Retina (tissue), 1 donor: ENCODE data around the gene CHCHD3.
A peak's percentile ranks its signal among the peaks of the same experiment; 100 is the strongest.

ENCODE experiments used
- DNase-seq: peaks from one replicate; pipeline ENCODE4 v3.0.0-alpha.2; 2016

Gene CHCHD3

DNA sequence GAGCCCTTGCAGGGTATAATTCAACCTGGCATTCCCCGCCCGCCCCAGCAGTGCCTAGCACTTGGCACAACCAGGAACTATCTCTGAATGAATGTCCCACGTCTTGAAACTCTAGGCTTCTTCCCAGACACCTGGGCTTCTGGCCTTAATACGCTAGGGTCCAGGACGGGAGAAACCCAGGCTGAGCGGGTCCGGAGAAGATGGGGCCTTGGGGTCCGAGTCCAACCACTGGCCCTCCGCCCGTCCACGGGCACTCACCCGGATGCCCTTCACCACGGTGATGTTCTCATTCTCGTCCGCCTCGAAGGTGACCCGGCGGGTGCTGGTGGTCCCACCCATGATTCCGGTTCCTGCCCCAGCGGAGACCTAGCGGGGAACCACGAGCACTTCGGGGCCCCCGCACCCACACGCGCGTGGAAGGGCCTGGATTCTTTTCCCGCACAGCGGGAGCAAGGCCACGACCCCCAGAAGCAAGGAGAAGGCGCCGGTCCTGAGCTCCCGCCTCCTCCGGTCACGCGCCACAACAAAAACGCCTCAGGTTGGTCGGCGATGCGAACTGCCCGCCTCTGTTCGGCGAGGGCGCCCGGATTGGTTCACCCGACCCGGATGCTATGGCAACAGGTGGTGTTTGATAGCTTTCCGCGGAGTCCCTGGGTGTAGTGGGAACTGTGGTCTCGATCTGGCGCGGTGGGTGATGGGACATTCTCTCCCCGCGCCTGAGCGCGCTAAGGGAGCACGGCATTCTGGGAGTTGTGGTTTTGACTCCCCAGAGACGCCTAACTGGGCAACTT is at the start of gene CHCHD3:
Gene CHCHD3 (minus strand): TSS at position 492 of the 791 bp plus-strand sequence. CDS start 153 bp downstream, at position 339.
- DNase-seq: peak; percentile 95

DNA sequence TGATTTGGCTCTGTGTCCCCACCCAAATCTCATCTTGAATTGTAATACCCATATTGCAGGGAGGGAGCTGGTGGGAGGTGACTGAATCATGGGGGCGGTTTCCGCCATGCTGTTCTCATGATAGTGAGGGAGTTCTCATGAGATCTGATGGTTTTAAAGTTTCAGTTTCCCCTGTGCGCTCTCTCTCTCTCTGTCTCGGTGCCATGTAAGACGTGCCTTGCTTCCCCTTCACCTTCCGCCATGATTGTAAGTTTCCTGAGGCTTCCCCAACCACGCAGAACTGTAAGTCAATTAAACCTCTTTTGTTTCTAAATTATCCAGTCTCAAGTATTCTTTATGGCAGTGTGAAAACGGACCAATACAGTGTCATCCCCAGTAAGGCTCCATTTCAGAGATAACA is 48.3 kb upstream of the CHCHD3 start:
- DNase-seq: no peak

DNA sequence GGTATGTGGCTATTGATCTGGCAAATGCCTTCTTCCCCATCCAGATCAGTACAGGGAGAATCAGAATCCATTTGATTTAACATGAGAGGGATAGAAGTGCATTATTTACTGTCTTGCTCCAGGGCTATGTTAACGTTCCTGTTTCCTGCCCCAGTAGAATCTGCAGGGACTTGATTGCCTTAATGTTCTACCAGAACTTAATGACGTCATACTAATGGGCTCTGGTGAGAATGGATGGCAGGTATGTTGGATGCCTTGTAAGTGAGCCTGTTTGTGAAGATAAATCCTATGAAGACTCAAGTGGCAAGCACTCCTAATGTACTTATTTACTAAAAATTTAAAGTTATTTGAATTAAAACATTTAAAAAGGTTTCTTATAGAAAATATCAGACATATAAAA is 44.5 kb upstream of the CHCHD3 start:
- DNase-seq: no peak

DNA sequence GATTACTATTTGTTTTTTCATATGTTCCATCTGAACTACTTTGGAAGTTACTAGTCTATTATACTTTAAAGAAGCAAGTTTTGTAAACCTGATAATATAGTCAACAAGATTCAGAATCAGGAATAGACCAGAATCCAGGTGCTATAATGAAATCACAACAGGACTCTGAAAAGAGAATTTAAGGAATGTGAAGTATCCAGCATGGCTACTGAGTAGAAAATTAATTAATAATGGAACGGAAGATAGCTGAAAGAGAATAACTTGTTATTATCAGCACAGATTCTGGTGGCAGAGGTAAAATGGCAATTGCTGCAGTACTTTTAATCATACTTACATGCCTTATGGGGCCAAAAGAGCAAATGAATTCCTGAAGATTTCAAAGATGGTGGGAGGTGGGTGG is 43.1 kb upstream of the CHCHD3 start:
- no peak for DNase-seq

DNA sequence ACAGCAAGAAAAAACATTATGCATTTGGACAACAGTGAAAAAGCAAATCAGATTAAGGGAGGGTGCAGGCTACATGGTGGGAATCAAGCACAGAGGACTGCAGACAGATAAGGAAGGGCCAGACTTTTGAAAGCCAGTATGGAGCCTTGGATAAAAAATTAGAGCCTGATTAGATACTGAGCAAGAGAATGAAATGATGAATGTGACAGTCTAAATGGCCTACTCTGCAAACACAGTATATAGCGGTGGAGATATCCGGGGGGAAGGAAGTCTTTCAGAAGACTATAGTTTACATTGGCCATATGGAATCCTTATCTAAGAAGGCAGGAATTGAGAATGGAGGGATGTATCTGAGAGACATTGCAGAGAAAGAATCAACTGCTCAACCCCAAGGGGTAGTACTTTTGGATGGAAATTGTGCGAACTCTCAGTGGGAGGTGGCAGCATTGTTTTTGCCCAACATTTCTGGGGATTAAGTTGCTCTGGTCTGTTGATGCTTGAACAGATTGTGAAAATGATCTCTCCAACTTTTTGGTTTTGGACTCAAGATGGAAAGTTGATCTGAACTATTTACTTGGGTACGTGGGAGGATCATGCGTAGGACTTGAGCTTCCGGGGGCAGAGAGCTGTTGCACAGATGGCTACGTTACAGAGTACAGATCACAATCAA is 39.4 kb upstream of the CHCHD3 start:
- no peak for DNase-seq

DNA sequence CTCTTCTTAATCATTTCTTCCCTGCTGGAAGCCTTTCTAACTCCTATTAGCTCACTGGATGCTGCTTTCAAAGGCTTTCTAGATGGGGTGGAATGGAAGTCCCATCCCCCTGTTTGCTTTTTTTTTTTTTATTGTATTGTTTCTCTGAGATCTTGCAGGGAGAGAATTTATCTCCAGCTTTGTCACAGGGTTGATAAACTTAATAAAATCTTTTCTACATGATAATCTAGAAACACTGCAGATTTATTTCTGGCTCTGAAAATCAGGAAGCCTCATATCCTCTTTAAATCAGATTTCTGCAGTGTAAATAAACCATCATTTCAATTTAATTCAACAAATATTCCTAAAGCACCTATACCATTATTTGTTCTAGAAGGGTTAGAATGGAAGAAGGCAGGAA is 37.2 kb upstream of the CHCHD3 start:
- no peak for DNase-seq

DNA sequence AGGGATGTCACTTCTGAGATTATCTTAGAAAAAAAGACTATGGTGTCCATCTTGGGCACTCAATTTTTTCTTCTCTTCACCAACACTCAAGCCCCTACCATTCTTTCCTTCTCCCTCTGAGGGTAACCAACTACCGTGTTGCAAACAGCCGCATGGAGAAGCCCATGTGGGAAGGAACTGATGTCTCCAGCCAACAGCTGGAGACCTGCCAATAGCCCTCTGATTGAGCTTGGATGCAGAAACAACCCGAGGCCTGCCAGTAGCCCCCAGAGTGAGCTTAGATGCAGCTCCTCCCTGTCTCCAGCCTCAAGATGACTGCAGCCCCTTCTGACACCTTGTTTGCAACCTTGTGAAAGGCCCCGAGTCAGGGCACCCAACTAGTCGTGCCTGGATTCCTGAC is 36.4 kb upstream of the CHCHD3 start:
- DNase-seq: no peak

DNA sequence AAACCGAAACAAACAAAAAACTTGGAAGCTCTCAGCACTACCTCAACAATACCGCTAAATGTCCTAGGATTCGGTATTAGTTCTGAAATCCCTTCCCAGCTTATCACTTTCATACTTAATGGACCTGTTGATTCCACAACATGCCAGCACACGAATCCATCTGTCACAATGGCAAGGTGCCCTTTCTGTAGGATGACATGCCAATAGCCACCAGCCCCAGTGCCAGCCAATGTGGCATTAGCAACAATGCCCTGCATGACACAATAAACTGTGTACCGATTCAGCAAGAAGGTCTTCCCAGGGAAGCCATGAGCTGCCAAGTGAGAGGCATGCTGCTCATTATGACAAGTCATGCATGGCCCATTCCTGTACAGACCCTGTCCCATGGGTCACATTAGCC is 35.6 kb upstream of the CHCHD3 start:
- DNase-seq: no peak

DNA sequence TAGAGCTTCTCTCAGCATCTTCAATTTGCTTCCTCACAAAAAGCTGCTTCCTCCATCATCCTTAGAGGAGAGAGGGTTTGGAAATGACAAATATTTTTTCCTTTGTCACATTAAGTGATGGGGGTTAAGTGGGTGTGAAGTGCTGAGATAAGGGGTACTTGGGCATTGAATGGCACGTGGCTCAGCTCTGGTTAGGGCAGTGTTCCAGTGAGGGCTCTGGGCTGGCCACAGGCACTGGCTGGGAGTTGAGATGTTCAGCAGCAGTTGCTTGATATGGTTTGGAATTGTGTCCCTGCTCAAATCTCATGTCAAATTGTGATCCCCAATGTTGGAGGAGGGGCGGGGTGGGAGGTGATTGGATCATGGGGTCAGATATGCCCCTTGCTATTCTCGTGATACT is 33.7 kb upstream of the CHCHD3 start:
- no peak for DNase-seq

DNA sequence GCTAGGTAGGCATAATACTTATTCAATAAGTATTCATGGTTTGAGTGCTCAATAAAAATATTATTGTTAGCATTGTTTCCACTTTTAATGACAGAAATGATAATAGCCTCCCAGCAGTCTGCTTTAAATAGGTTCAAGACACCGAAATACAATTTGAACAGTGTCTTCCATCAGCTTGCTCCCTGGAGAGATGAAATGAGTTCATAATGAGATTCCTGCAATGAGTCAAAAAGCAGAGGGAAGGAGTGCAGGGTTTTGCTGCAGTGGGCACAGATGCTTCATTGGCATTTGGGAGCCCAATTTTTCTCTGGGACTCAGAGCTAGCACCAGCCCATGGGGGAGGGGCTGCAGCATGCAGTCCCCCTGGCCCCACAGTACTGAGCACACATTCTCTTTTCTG is 32.6 kb upstream of the CHCHD3 start:
- no peak for DNase-seq

DNA sequence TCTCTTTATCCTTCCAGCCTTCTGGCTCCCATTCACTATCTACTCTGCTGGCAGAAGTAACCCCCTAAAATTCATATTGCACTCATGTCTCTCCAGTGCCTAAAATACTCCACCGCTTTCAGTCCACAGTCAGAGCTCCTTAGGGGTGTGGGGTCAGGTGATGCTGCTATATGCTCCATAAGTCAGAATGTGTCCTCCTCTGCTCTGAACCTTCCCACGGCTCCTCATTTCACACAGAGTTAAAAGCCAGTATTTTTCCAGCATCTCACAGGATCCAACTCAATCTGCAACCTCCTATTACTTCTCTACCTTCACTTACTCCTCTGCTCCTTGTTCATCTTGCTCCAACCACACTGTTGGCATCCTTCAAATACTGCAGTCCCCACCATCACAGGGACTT is 31.1 kb upstream of the CHCHD3 start:
- no peak for DNase-seq

DNA sequence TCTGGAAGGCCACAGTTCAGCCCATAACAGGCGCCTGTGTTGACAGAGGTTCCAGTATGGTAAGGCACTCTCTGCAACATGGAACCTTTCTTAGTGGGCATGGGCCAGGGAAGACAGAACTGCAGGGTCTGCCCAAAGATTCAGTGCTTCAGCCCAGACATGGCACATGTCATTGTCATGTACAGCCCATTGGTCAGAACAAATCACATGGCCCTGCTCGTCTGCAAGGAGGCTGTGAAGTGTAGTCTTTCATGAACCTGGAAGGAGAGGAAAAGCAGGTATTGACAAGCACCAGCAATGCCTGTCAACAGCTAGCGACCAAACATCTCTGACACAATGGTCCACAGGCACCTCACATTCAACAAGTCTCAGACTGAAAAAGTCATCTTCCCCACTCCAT is 30.4 kb upstream of the CHCHD3 start:
- DNase-seq: no peak

DNA sequence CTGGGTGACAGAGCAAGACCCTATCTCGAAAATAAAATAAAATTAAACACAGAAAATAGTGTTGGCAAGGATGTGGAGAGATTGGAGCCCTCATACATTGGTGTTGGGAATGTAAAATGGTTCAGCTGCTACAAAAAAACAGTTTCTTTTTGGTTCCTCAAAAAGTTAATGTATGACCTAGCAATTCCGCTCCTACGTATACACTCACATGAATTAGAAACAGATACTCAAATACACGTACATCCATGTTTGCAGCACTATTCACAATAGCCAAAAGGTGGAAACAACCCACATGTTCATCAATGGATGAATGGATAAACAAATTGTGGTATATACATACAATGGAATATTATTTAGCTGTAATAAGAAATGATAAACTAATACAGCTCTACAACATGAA is 28.4 kb upstream of the CHCHD3 start:
- no peak for DNase-seq

DNA sequence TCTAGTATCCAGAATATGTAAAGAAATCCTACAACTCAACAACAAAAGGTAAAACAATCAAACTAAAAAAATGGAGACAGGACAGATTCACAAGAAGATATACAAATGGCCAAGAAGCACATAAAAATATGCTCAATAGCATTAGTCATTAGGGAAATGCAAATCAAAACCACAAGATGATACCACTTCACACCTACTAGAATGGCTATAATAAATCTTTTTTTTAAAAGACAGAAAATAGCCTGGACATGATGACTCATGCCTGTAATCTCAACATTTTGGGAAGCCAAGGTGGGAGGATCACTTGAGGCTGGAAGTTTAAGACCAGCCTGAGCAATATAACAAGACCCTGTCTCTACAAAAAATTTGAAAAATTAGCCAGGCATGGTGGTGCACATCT is 27.9 kb upstream of the CHCHD3 start:
- no peak for DNase-seq

DNA sequence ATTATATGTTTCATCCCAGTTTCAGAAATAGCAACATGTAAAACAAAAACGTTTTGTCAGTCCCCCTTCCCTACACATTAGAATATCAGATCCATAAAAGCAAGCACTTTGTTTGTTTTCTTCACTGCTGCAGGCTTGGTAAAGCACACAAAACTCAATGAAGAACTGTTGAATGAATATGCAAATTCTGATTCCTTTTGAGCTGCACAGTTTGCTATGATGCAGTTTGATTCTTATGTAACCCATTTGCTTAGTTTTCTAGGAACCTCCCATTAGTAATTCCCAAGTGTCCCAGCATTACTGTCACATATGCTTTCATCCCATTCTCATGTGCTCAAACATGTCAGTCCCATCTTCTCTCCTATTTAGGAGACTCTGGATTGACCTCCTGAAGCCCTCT is 26.1 kb upstream of the CHCHD3 start:
- no peak for DNase-seq

DNA sequence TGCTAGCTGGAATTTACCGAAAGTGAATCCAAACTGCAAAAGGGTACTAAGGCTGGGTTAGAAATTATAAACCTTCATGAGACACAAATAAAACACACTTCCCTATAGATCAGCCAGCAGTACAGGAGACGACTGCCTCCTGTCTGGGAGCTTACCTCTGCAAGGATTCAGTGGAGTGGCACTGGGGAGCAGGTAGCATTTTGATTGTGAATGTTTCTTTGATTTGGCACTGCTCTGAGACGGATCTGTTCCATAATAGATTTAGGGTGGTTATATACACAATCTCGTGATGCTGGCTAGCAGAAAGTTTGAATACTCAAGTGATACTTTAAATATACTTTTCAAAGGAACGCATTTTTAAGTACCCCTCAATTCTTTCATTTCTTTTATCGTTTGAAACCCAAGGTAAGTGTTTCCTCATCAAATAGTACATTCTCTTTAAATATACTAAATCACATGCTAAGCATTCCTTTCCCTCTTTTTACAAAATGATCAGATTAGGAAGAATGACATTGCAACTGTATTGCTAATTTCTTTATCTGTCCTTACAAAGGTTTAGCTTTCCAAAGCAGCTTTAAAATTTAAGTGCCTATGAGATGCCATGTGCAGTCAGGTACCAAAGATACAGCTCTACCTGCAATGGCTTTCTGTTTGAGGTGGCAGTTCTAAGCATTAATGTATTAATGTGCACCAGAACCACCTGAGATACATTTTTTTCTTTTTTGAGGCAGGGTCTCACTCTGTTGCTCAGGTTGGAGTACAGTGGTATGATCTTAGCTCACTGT is 20.6 kb upstream of the CHCHD3 start:
- DNase-seq: no peak

DNA sequence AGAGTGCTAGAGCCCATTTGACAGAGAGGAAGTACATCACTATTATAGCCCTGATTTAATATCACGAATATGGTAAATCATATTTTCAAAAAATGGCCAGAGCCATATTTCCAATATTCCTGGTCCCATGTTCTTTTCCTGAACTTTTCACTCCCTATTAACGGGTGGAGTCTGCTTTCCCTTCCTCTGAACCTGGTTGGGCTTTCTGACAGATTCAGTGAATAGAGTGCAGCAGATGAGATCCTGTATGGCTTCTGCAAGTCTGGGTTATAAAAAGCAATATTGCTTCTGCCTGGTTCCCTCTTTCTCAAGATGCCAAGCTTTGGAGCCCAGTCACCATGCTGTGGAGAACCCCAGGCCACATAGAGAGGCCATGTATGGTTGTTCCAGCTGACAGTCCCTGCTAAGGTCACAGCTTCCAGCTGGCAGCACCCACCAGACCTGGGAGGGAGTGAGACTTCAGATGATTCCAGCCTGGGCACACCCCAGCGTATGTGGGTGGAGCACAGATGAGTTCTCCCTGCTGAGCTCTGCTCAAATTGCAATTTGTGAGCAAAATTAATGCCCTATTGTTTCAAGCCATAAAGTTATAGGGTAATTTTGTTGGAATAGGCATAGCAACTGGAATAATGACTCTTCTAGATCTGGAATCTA is 17.9 kb upstream of the CHCHD3 start:
- no peak for DNase-seq

DNA sequence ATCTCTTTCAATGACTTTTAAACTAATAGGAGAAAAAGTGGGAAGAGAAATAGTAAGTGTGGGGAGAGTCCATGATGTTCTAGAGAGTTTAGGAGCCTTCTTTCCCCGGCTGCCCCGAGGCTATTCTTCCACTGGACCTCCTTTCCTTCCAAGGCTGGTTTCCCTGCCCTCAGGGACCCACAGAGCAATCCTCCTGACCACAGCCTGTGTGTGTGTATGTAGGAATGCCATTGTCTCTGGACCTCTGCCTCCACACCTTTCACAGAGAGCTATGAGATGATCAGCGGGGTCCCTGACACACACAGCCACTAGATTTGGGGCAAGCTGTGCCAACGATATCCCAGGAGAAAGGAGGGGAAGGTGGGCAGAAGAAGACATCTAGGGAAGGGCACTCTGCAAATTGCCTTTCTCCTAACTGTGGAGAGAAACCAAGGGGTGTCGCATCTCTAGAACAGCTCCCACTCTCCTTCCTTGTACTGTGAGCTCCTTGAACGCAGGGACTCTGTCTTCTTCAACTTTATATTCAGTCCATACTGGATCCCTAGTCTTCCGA is 13.3 kb upstream of the CHCHD3 start:
- DNase-seq: no peak

DNA sequence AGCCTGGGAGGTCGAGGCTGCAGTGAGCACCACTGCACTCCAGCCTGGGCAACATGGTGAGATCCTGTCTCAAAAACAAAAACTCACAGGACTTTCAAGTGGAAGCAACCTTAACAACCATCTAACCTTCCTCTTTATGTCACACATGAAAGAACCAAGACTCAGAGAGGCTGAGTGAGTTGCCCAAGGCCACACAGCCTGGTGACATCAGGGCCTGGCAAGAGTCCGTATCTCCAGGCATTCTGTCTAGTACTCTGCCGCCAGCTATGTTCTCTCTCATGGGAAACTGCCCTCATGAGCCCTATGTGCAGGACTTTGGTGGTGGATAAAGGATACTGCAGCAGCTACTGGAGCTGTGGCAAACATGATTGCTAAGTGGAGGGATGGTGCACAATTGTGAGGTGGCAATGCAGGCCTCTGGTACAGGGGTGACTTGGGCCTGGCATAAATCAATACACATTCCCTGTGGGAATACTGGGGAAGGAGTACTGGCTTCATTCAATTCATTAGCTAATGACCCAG is 10.1 kb upstream of the CHCHD3 start:
- DNase-seq: no peak

DNA sequence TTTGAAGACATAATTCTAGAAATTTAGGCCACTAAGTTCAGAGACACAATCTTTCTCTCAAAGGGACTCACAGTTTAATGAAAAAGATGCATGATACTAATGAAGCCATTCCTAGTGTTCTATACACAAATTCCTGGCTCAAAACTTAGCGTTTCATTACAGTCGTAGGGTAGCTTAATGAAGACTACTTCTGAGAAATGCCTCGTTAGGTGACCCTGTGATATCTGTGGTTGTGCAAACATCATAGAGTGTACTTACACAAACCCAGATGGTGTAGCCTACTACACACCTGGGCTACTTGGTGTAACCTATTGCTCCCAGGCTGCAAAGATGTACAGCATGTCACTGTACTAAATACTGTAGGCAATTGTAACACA is 488 bp upstream of the CHCHD3 start:
- no peak for DNase-seq

DNA sequence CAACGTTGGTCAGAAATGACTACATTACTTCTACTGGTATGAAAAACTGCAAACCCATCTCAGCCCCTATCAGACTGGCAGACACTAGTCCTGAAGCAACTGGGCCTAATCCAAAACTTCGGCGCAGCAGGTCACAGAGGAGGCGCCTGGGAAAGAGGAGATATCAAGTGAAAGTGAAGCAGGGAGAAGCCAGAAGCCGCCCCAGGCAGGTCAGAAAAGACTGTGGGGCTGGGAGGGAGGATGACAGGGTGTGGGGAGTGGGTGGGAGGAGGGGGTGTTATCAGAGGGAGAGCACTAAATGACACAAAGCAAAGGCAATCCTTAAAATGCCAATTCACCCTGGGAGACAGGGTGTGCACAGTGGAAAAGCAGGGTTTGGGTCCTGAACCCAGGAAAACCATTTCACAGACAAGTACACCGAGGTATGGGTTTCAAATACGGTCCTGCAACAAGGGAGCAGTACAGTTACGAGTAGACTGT is 731 bp downstream of the CHCHD3 start:
- no peak for DNase-seq

DNA sequence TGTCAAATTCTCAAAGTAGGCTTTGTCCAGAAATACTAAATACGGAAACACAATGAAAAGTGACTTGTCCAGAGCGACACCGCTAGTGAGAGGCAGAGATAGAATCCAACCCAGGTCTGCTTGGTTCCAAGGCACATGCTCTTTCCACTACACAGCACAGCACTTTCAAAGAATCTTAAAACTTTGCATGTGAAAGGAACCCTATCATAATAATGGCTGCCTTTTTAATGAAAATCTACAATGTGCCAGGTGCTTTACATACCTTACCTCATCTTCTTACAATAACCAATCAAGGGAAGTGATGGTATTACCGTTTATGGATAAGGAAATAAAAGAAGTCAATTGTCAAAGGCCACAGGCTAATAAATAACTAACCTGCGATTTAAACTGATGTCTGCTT is 2.6 kb downstream of the CHCHD3 start:
- no peak for DNase-seq

DNA sequence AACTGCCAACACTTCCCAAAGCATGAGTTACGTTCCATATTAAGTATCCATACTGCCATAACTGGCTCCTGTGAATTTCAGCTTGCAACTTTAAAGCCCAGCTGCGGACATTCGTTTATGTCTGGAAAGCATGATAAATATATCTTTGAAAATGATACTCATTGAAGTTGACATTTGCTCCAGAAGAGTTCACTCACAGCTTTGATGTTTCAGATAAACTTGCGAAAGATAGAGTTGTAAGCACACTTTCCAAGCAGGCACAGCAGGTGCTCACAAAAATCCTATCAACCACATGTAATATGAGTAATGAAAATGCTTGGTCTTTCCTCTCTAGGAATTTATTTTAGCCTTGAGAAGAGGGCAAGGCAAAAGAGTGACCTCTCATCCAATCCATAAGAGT is 4.5 kb downstream of the CHCHD3 start:
- no peak for DNase-seq
